Measurements from ENCODE around the gene EXOC3L1. TPM values are rescaled to one million over a fixed set of nuclear protein-coding genes. Genes with fewer than 3 reads are reported as not detected.

Gene EXOC3L1
- total RNA-seq, 1 donor from 2014 or later = 4.1 TPM

DNA sequence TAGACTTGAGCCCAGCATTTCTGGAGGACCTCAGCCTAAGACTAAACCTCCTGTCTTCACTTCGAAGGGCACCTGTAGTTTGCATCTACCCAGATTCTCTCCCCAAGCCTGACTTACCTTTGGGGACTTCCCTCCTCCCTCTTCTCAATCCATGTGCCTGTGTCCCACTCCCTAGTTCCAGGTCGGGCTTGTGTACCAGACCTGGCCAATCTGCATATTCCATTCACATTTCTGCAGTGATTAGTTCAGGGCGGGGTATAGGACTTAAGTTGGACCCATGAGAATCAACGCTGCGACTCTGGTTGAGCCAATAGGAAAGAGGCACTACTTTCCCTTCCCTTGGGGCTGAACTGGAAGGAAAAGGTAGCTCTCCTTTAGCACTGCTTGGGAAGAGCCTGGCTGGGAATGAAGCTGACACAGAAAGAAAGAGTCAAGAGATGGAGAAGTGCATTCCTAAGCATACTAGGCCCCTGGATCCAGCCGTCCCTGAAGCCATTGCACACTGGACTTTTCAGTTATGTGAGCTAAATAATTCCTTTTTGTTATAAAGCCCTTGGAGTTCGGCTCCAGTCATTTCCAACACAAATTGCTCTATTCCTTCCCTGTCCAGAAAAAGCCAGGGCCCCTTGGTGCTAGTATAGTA, 32.7 kb downstream of the EXOC3L1 start:
- intact Hi-C loops (cut with DNase I) = loop anchor here (5.0 kb wide), 2 partner anchors 45 to 130 kb away; partner anchors contain the start of gene CBFB
- DNase-seq (ENCODE audit: missing footprints) (no peak), ATAC-seq (no peak)

- DNase-seq (ENCODE audit: missing footprints) (peak; percentile 56), ATAC-seq (no peak)
- intact Hi-C loops (cut with DNase I) = loop anchor here (5.0 kb wide), 2 partner anchors 44 to 129 kb away; partner anchors contain the start of gene CBFB
Measured at GRCh38 chr16:67156143-67156844, 33.6 kb downstream of the EXOC3L1 start.

GRCh38 chr16:67155295-67156142, 34.4 kb downstream of the EXOC3L1 start:
- peak; percentile 92 for DNase-seq (ENCODE audit: missing footprints)
- ATAC-seq = peak; percentile 63
- intact Hi-C loops (cut with DNase I) = loop anchor here (1.0 to 5.0 kb wide), 3 partner anchors 43 to 178 kb away; partner anchors contain the start of gene CBFB

GRCh38 chr16:67154578-67155294, 35.2 kb downstream of the EXOC3L1 start:
- intact Hi-C loops (cut with DNase I) = loop anchor here (1.0 to 5.0 kb wide), 3 partner anchors 42 to 177 kb away; partner anchors contain the start of gene CBFB
- DNase-seq (ENCODE audit: missing footprints) (no peak), ATAC-seq (no peak)

- DNase-seq (ENCODE audit: missing footprints) (peak; percentile 49), ATAC-seq (no peak)
- intact Hi-C loops (cut with DNase I) = no loop called here
Measured at GRCh38 chr16:67151431-67152097, 38.4 kb downstream of the EXOC3L1 start.

DNA sequence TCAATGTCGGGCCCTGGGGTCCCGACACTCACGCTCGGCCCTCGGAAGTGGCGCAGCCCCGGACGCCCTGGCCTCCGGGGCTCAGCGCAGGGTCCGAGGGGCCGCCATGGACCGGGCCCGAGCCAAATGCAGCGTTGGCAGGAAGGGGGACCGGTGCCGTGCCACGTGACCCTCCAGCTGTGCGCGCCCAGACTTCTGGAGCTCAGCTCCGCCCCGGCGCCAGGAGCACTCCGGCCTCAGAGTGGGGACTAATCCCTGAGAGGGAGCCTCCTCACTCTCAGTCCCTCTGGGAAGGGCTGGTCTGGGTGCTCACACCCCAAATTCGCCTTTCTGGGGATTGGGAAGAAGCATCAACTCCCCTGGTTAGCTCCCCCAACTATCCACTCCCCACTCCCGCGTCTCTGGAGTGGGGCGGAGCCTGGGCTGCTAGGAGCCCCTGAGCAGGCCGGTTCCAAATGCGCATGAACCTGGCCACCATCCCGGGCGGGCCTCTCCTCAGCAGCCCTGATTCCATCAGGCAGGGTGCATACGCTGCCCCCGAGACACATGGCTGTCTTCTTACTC, 39.0 kb downstream of the EXOC3L1 start, which contains the start of gene B3GNT9:
Gene B3GNT9 (minus strand): TSS at position 166 of the 564 bp plus-strand sequence. CDS start 513 bp downstream, outside the sequence.
- intact Hi-C loops (cut with DNase I) = no loop called here
- DNase-seq (ENCODE audit: missing footprints) (peak; percentile 89), ATAC-seq (peak; percentile 84)

- ATAC-seq (peak; percentile 64), DNase-seq (ENCODE audit: missing footprints) (peak; percentile 75)
- intact Hi-C loops (cut with DNase I) = no loop called here
Measured at GRCh38 chr16:67150047-67150832, 39.7 kb downstream of the EXOC3L1 start.

GRCh38 chr16:67149276-67150046, 40.5 kb downstream of the EXOC3L1 start:
- intact Hi-C loops (cut with DNase I) = no loop called here
- ATAC-seq (no peak), DNase-seq (ENCODE audit: missing footprints) (peak; percentile 56)

- ATAC-seq = no peak
- intact Hi-C loops (cut with DNase I) = no loop called here
- no peak for DNase-seq (ENCODE audit: missing footprints)
Measured at GRCh38 chr16:67148656-67149275, 41.2 kb downstream of the EXOC3L1 start.

- ATAC-seq (no peak), DNase-seq (ENCODE audit: missing footprints) (no peak)
- intact Hi-C loops (cut with DNase I) = no loop called here
Measured at GRCh38 chr16:67148221-67148620, 41.7 kb downstream of the EXOC3L1 start.

GRCh38 chr16:67147437-67148140, 42.3 kb downstream of the EXOC3L1 start:
- peak; percentile 57 for DNase-seq (ENCODE audit: missing footprints)
- intact Hi-C loops (cut with DNase I) = no loop called here
- ATAC-seq = no peak

- no peak for DNase-seq (ENCODE audit: missing footprints)
Measured at GRCh38 chr16:67146523-67147357, 43.2 kb downstream of the EXOC3L1 start.

GRCh38 chr16:67145746-67146145, 44.2 kb downstream of the EXOC3L1 start:
- DNase-seq (ENCODE audit: missing footprints) (no peak), ATAC-seq (no peak)
- intact Hi-C loops (cut with DNase I) = no loop called here

More at GRCh38 chr16:67146523-67147357, 43.2 kb downstream of the EXOC3L1 start:
- intact Hi-C loops (cut with DNase I) = no loop called here
- ATAC-seq = no peak

DNA sequence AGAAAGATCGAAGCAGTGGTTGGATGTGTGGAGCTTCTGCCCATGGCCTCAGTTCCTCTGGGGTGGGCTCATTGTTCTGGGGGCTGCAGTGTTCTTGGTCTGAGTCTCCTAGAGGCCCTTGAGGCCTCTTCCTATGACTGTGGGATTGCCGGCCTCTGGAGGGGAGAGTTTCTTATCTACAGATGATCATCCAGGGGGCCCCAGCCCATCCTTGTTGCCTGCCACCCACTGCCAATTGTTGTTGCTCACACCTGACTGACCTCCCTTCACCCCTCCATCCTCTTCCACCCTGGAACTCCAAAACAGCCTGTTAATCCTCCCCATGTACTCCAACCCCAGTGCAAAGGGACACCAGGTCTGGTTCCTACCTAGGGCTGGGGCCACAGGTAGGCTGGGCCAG, 45.0 kb downstream of the EXOC3L1 start:
- intact Hi-C loops (cut with DNase I) = no loop called here
- ATAC-seq = no peak
- DNase-seq (ENCODE audit: missing footprints) = peak; percentile 26

All from Right ventricle myocardium inferior (tissue), 1 donor.